Retina (tissue), 1 donor: ENCODE data around the gene SNAPC2.
"Not testable (repeated sequence)": the region's sequence is repeated elsewhere in the genome, so short reads cannot be mapped to it uniquely, and the experiment has no call there.

Experiments used
- DNase-seq: peaks from one replicate; pipeline ENCODE4 v3.0.0-alpha.2; 2016

Gene SNAPC2

GRCh38 chr19:7923295-7924191 lies 3.4 kb downstream of the SNAPC2 start:
- no peak for DNase-seq

- no peak for DNase-seq
Observed at GRCh38 chr19:7924241-7924640, 4.1 kb downstream of the SNAPC2 start.

- no peak for DNase-seq
Observed at GRCh38 chr19:7924651-7925170, 4.6 kb downstream of the SNAPC2 start.

- DNase-seq: peak; percentile 95
Observed at GRCh38 chr19:7925171-7925851, 5.2 kb downstream of the SNAPC2 start.

GRCh38 chr19:7926021-7926726 lies 6.0 kb downstream of the SNAPC2 start, which contains the start of gene CTXN1:
Gene CTXN1, minus strand, starts transcription at chr19:7926135. Its CDS starts 597 bp downstream, at chr19:7925538.
- DNase-seq: peak; percentile 84

- no peak for DNase-seq
Observed at GRCh38 chr19:7926727-7927604, 6.8 kb downstream of the SNAPC2 start.

GRCh38 chr19:7927605-7928333 lies 7.6 kb downstream of the SNAPC2 start:
- DNase-seq: no peak

GRCh38 chr19:7928334-7928706 lies 8.2 kb downstream of the SNAPC2 start:
- no peak for DNase-seq

GRCh38 chr19:7928741-7929701 lies 8.9 kb downstream of the SNAPC2 start:
- peak; percentile 45 for DNase-seq

GRCh38 chr19:7930030-7930429 lies 9.9 kb downstream of the SNAPC2 start:
- not testable (repeated sequence) for DNase-seq

GRCh38 chr19:7930765-7931164 lies 10.6 kb downstream of the SNAPC2 start:
- no peak for DNase-seq

GRCh38 chr19:7931221-7932061 lies 11.3 kb downstream of the SNAPC2 start:
- DNase-seq: no peak

GRCh38 chr19:7932276-7932929 lies 12.3 kb downstream of the SNAPC2 start:
- no peak for DNase-seq

GRCh38 chr19:7932930-7933300 lies 12.8 kb downstream of the SNAPC2 start:
- DNase-seq: no peak

- no peak for DNase-seq
Observed at GRCh38 chr19:7933411-7933810, 13.3 kb downstream of the SNAPC2 start.

GRCh38 chr19:7933828-7934725 lies 13.9 kb downstream of the SNAPC2 start:
- DNase-seq: no peak

- DNase-seq: no peak
Observed at GRCh38 chr19:7934766-7935165, 14.6 kb downstream of the SNAPC2 start.

- no peak for DNase-seq
Observed at GRCh38 chr19:7940841-7941240, 20.7 kb downstream of the SNAPC2 start.
